HEK293 (cell line): ENCODE data around the gene EGR2.

ENCODE experiments used
- CTCF ChIA-PET: fragments of 350-600 bp; formaldehyde crosslinking; extraction: SDS; loops from one replicate; lab custom pipeline; 2021; ENCODE audit warnings: antibody characterized with exemption; lab: Yijun Ruan, JAX
- POLR2A ChIA-PET: fragments of 300-600 bp; formaldehyde crosslinking; extraction: SDS; loops from one replicate; lab custom pipeline; 2020; ENCODE audit warnings: antibody characterized with exemption, inconsistent platforms; lab: Yijun Ruan, JAX
- H3K27ac ChIP-seq: fragments of 200-500 bp; sonication (Bioruptor generic); 2 replicates; pipeline ENCODE4 v1.5.1; 2014; ENCODE audit warnings: low read depth, low read length, control low read depth, inconsistent platforms; ENCODE audit errors: extremely low read depth
- H3K36me3 ChIP-seq, 2 experiments: fragments of 200-500 bp in 1 of 2; sonication (Bioruptor generic) in 1 of 2; 1 replicate in 1 of 2; 2 replicates in 1 of 2; pipeline ENCODE4 v1.5.1; 2014 to 2017; ENCODE audit warnings: inconsistent platforms in 2 of 2, low read length in 2 of 2; ENCODE audit not compliant: control insufficient read depth in 2 of 2, insufficient read depth in 1 of 2
- H3K4me1 ChIP-seq: fragments of 200-500 bp; sonication (Bioruptor generic); 2 replicates; pipeline ENCODE4 v1.5.1; 2014; ENCODE audit warnings: mild to moderate bottlenecking, low read length, inconsistent platforms; ENCODE audit not compliant: control insufficient read depth, insufficient read depth
- H3K4me3 ChIP-seq: 2 replicates; pipeline ENCODE4 v1.5.1; 2011; ENCODE audit warnings: low read depth, mild to moderate bottlenecking, control low read depth, low read length, moderate library complexity
- H3K9me3 ChIP-seq: fragments of 200-500 bp; sonication (Bioruptor generic); 2 replicates; pipeline ENCODE4 v1.5.1; 2014; ENCODE audit warnings: low read depth, low read length, inconsistent platforms; ENCODE audit not compliant: control insufficient read depth, insufficient read depth
- SP2 ChIP-seq: fragments of 450-650 bp; formaldehyde crosslinking; IDR thresholded peaks from 2 replicates; pipeline ENCODE4 v1.5.1; 2016; ENCODE audit warnings: missing biosample characterization, missing genetic modification characterization
- ZNF155 ChIP-seq: fragments of 450-650 bp; formaldehyde crosslinking; IDR thresholded peaks from 2 replicates; pipeline ENCODE4 v1.5.1; 2016; ENCODE audit warnings: missing biosample characterization, missing genetic modification characterization
- ZNF19 ChIP-seq: fragments of 450-650 bp; formaldehyde crosslinking; IDR thresholded peaks from 2 replicates; pipeline ENCODE4; 2016; ENCODE audit warnings: missing biosample characterization, missing genetic modification characterization, low read depth
- ZNF23 ChIP-seq: fragments of 450-650 bp; formaldehyde crosslinking; IDR thresholded peaks from 2 replicates; pipeline ENCODE4 v1.5.1; 2016; ENCODE audit warnings: missing biosample characterization, missing genetic modification characterization, borderline replicate concordance
- ZNF274 ChIP-seq, 2 experiments: fragments of 200-500 bp in 1 of 2; fragments of 450-650 bp in 1 of 2; sonication (Bioruptor generic) in 1 of 2; formaldehyde crosslinking in 1 of 2; IDR thresholded peaks; 2 replicates each; pipeline versions ENCODE4 v1.5.1 to v1.6.1; 2014 to 2016; ENCODE audit warnings: borderline replicate concordance in 1 of 2, inconsistent platforms in 1 of 2, low read length in 1 of 2, missing biosample characterization in 1 of 2, missing genetic modification characterization in 1 of 2
- ZNF391 ChIP-seq: fragments of 450-650 bp; formaldehyde crosslinking; IDR thresholded peaks from 2 replicates; pipeline ENCODE4 v1.5.1; 2016; ENCODE audit warnings: low read depth, missing biosample characterization, missing genetic modification characterization, borderline replicate concordance
- ZNF514 ChIP-seq: fragments of 450-650 bp; formaldehyde crosslinking; IDR thresholded peaks from 2 replicates; pipeline ENCODE4 v1.5.1; 2016; ENCODE audit warnings: missing biosample characterization, missing genetic modification characterization
- ZNF610 ChIP-seq: fragments of 450-650 bp; formaldehyde crosslinking; IDR thresholded peaks from 2 replicates; pipeline ENCODE4 v1.5.1; 2016; ENCODE audit warnings: missing biosample characterization, missing genetic modification characterization, borderline replicate concordance
- ZNF701 ChIP-seq: fragments of 450-650 bp; formaldehyde crosslinking; IDR thresholded peaks from 2 replicates; pipeline ENCODE4 v1.5.1; 2016; ENCODE audit warnings: missing biosample characterization, missing genetic modification characterization
- ZNF707 ChIP-seq: fragments of 450-650 bp; formaldehyde crosslinking; IDR thresholded peaks from 2 replicates; pipeline ENCODE4 v1.5.1; 2016; ENCODE audit warnings: missing biosample characterization, missing genetic modification characterization
- ZNF776 ChIP-seq: fragments of 450-650 bp; formaldehyde crosslinking; IDR thresholded peaks from 2 replicates; pipeline ENCODE4 v1.5.0; 2017; ENCODE audit warnings: missing biosample characterization, missing genetic modification characterization, borderline replicate concordance
- ZNF843 ChIP-seq: fragments of 450-650 bp; formaldehyde crosslinking; IDR thresholded peaks from 2 replicates; pipeline ENCODE4 v1.5.1; 2016; ENCODE audit warnings: missing biosample characterization, missing genetic modification characterization
- TF ChIP-seq, protein P1 (sequence below): fragments of 450-650 bp; formaldehyde crosslinking; IDR thresholded peaks from 2 replicates; pipeline ENCODE4 v1.5.1; 2016; ENCODE audit warnings: missing biosample characterization, missing genetic modification characterization
- TF ChIP-seq, protein P2 (sequence below): fragments of 450-650 bp; formaldehyde crosslinking; IDR thresholded peaks from 2 replicates; pipeline ENCODE4 v1.5.1; 2016; ENCODE audit warnings: missing biosample characterization, missing genetic modification characterization
- TF ChIP-seq, protein P3 (sequence below): fragments of 450-650 bp; formaldehyde crosslinking; IDR thresholded peaks from 2 replicates; pipeline ENCODE4 v1.5.1; 2016; ENCODE audit warnings: missing biosample characterization, missing genetic modification characterization
- TF ChIP-seq, protein P4 (sequence below): fragments of 450-650 bp; formaldehyde crosslinking; IDR thresholded peaks from 2 replicates; pipeline ENCODE4 v1.5.1; 2016; ENCODE audit warnings: missing biosample characterization, missing genetic modification characterization

Gene EGR2

DNA sequence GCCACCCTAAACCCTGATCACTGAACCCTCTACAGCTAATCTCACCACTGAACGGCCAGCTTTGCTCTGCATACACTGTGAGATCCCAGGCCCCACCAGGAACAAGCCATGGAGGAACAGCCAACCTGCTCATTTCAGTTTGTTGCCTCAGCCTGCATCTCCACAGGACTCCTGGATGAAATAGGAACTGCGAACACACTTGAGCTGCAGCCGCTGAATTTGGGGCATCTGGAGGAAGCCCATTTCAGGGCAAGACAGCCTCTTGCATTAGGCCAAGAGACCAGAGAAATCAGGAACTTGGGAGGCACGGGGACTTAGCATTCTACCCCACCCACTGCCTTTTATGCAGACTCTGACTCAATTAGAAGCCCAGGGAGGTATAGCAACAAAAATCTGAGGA, 14.5 kb upstream of the EGR2 start:
- Histone ChIP-seq H3K4me1 (no peaks in the 10 kb centered on the region), H3K9me3 (no peaks in the 10 kb centered on the region), H3K27ac (no peak overlapping the region), H3K36me3 (no peaks in the 10 kb centered on the region)
- CTCF ChIA-PET, result interaction anchor here (0.6 kb wide), 1 partner anchor 21 kb away, joined by 4 read pairs; no protein-coding TSS in a partner anchor
- TF ChIP-seq, protein P1, sequence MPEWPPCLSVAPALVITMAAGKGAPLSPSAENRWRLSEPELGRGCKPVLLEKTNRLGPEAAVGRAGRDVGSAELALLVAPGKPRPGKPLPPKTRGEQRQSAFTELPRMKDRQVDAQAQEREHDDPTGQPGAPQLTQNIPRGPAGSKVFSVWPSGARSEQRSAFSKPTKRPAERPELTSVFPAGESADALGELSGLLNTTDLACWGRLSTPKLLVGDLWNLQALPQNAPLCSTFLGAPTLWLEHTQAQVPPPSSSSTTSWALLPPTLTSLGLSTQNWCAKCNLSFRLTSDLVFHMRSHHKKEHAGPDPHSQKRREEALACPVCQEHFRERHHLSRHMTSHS (tag by site-specific recombination), result no peak
- no peak for TF ChIP-seq ZNF843 (tag by site-specific recombination)
- TF ChIP-seq ZNF701 (tag by site-specific recombination), result no peak
- no peak for TF ChIP-seq ZNF19 (tag by site-specific recombination)
- TF ChIP-seq ZNF23 (tag by site-specific recombination), result no peak
- TF ChIP-seq ZNF610 (tag by site-specific recombination), result no peak
- no peak for TF ChIP-seq ZNF707 (tag by site-specific recombination)
- TF ChIP-seq ZNF776 (tag by site-specific recombination), result no peak
- TF ChIP-seq, all 188 proteins: peak for 0
- POLR2A ChIA-PET, result interaction anchor here (1.5 kb wide), 1 partner anchor 26 kb away, joined by 3 read pairs; the partner anchor contains the start of gene ADO
- no peak overlapping the region for H3K4me3 ChIP-seq

DNA sequence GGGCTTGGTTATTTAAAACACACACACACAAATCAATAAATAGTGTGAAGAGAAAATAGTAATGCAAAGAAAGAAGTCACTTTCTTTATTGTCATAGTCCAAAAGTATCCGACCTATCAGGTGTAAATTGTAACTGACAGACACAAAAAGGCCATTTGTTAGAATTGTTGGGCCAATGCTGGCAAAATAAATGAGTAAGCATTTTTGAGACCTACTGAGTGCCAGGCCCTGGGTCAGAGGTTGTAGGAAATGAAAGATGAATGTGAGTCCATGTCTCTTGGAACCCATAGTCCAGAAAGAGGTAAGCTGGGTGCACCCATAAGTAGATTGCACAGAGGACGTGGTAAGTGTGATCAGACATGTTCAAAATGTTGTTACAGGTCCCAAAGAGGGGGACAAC, 13.5 kb upstream of the EGR2 start:
- ChIA-PET CTCF (interaction anchor here (1.8 kb wide), 1 partner anchor 12 kb away, joined by 6 read pairs; no protein-coding TSS in a partner anchor), POLR2A (no interaction called here)
- Histone ChIP-seq H3K4me1 (no peaks in the 10 kb centered on the region), H3K9me3 (no peaks in the 10 kb centered on the region), H3K36me3 (no peaks in the 10 kb centered on the region), H3K4me3 (no peak overlapping the region), H3K27ac (no peak overlapping the region)
- TF ChIP-seq ZNF391 (tag by site-specific recombination) (no peak), ZNF155 (tag by site-specific recombination) (no peak), ZNF274 (IDR thresholded peaks at IDR 0.05; ENCODE audit: low read length) (no peak), ZNF274 (tag by site-specific recombination; IDR thresholded peaks at IDR 0.05; ENCODE audit: borderline replicate concordance) (no peak), ZNF514 (tag by site-specific recombination) (no peak), SP2 (tag by site-specific recombination) (no peak)
- TF ChIP-seq, protein P2, sequence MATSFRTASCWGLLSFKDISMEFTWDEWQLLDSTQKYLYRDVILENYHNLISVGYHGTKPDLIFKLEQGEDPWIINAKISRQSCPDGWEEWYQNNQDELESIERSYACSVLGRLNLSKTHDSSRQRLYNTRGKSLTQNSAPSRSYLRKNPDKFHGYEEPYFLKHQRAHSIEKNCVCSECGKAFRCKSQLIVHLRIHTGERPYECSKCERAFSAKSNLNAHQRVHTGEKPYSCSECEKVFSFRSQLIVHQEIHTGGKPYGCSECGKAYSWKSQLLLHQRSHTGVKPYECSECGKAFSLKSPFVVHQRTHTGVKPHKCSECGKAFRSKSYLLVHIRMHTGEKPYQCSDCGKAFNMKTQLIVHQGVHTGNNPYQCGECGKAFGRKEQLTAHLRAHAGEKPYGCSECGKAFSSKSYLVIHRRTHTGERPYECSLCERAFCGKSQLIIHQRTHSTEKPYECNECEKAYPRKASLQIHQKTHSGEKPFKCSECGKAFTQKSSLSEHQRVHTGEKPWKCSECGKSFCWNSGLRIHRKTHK, result no peak
- TF ChIP-seq, protein P3, sequence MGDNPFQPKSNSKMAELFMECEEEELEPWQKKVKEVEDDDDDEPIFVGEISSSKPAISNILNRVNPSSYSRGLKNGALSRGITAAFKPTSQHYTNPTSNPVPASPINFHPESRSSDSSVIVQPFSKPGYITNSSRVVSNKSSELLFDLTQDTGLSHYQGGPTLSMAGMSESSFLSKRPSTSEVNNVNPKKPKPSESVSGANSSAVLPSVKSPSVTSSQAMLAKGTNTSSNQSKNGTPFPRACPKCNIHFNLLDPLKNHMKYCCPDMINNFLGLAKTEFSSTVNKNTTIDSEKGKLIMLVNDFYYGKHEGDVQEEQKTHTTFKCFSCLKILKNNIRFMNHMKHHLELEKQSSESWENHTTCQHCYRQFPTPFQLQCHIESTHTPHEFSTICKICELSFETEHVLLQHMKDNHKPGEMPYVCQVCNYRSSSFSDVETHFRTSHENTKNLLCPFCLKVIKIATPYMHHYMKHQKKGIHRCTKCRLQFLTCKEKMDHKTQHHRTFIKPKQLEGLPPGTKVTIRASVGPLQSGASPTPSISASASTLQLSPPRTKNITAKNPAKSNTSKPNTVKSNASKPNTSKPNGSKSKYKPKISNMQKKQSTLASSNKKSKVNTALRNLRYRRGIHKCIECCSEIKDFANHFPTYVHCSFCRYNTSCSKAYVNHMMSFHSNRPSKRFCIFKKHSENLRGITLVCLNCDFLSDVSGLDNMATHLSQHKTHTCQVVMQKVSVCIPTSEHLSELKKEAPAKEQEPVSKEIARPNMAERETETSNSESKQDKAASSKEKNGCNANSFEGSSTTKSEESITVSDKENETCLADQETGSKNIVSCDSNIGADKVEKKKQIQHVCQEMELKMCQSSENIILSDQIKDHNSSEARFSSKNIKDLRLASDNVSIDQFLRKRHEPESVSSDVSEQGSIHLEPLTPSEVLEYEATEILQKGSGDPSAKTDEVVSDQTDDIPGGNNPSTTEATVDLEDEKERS (tag by site-specific recombination), result no peak
- TF ChIP-seq, protein P4, sequence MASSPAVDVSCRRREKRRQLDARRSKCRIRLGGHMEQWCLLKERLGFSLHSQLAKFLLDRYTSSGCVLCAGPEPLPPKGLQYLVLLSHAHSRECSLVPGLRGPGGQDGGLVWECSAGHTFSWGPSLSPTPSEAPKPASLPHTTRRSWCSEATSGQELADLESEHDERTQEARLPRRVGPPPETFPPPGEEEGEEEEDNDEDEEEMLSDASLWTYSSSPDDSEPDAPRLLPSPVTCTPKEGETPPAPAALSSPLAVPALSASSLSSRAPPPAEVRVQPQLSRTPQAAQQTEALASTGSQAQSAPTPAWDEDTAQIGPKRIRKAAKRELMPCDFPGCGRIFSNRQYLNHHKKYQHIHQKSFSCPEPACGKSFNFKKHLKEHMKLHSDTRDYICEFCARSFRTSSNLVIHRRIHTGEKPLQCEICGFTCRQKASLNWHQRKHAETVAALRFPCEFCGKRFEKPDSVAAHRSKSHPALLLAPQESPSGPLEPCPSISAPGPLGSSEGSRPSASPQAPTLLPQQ, result no peak
